RWPE2 (cell line): ENCODE measurements around the gene H2AZ2.

Experiments used
- ATAC-seq: fragments of 200-7000 bp; cut with Tn5 transposase; 3 replicates; pipeline ENCODE4 v1.9.1; 2021; ENCODE audit warnings: low read depth
- DNase-seq: peaks from one replicate; pipeline ENCODE4 v3.0.0-alpha.2; 2020; ENCODE audit warnings: low spot score
- H3K27ac ChIP-seq: fragments of 450-650 bp; 2 replicates; pipeline ENCODE4 v1.5.1; 2017; ENCODE audit warnings: mild to moderate bottlenecking; ENCODE audit not compliant: poor library complexity, severe bottlenecking
- H3K27me3 ChIP-seq: fragments of 250-450 bp; sonication (Bioruptor Pico); 2 replicates; pipeline ENCODE4 v1.5.1; 2021; ENCODE audit warnings: mild to moderate bottlenecking, moderate library complexity; ENCODE audit not compliant: insufficient read depth, poor library complexity, severe bottlenecking
- H3K36me3 ChIP-seq: fragments of 250-450 bp; sonication (Bioruptor Pico); 2 replicates; pipeline ENCODE4 v1.5.1; 2020; ENCODE audit warnings: low read depth, mild to moderate bottlenecking, moderate library complexity
- H3K4me1 ChIP-seq: fragments of 250-450 bp; sonication (Bioruptor Pico); 2 replicates; pipeline ENCODE4 v1.5.1; 2021; ENCODE audit warnings: mild to moderate bottlenecking, moderate library complexity; ENCODE audit not compliant: insufficient read depth, poor library complexity, severe bottlenecking
- H3K4me3 ChIP-seq: fragments of 250-450 bp; sonication (Bioruptor Pico); 2 replicates; pipeline ENCODE4 v1.5.1; 2021; ENCODE audit warnings: mild to moderate bottlenecking, moderate library complexity; ENCODE audit not compliant: severe bottlenecking
- H3K9me3 ChIP-seq: fragments of 250-450 bp; sonication (Bioruptor Pico); 2 replicates; pipeline ENCODE4 v1.5.1; 2021; ENCODE audit warnings: mild to moderate bottlenecking, moderate library complexity; ENCODE audit not compliant: severe bottlenecking
- TF ChIP-seq, protein P1 (sequence below): fragments of 450-650 bp; IDR thresholded peaks from one replicate; pipeline ENCODE4 v1.5.1; 2017; ENCODE audit warnings: mild to moderate bottlenecking, moderate library complexity; ENCODE audit not compliant: poor library complexity, severe bottlenecking

Gene H2AZ2

GRCh38 chr7:44885394-44886317 is 37.8 kb upstream of the H2AZ2 start, which contains the start of gene PURB:
Gene PURB, minus strand, starts transcription at chr7:44885530. Its CDS starts 182 bp downstream, at chr7:44885348.
- H3K27ac ChIP-seq, result peak within 1 kb of the TSS; percentile 94
- no peaks in the 10 kb centered on the region for H3K27me3 ChIP-seq
- H3K4me1 ChIP-seq, result peaks cover 29% of the 10 kb centered on the region
- ATAC-seq, result peak; percentile 77
- no peaks in the 10 kb centered on the region for H3K9me3 ChIP-seq
- TF ChIP-seq, protein P1, sequence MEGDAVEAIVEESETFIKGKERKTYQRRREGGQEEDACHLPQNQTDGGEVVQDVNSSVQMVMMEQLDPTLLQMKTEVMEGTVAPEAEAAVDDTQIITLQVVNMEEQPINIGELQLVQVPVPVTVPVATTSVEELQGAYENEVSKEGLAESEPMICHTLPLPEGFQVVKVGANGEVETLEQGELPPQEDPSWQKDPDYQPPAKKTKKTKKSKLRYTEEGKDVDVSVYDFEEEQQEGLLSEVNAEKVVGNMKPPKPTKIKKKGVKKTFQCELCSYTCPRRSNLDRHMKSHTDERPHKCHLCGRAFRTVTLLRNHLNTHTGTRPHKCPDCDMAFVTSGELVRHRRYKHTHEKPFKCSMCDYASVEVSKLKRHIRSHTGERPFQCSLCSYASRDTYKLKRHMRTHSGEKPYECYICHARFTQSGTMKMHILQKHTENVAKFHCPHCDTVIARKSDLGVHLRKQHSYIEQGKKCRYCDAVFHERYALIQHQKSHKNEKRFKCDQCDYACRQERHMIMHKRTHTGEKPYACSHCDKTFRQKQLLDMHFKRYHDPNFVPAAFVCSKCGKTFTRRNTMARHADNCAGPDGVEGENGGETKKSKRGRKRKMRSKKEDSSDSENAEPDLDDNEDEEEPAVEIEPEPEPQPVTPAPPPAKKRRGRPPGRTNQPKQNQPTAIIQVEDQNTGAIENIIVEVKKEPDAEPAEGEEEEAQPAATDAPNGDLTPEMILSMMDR, result no peak
- peak within 1 kb of the TSS; percentile 70 for H3K4me3 ChIP-seq
- H3K36me3 ChIP-seq, result peaks cover 36% of the 10 kb centered on the region
- DNase-seq, result peak; percentile 94

DNA sequence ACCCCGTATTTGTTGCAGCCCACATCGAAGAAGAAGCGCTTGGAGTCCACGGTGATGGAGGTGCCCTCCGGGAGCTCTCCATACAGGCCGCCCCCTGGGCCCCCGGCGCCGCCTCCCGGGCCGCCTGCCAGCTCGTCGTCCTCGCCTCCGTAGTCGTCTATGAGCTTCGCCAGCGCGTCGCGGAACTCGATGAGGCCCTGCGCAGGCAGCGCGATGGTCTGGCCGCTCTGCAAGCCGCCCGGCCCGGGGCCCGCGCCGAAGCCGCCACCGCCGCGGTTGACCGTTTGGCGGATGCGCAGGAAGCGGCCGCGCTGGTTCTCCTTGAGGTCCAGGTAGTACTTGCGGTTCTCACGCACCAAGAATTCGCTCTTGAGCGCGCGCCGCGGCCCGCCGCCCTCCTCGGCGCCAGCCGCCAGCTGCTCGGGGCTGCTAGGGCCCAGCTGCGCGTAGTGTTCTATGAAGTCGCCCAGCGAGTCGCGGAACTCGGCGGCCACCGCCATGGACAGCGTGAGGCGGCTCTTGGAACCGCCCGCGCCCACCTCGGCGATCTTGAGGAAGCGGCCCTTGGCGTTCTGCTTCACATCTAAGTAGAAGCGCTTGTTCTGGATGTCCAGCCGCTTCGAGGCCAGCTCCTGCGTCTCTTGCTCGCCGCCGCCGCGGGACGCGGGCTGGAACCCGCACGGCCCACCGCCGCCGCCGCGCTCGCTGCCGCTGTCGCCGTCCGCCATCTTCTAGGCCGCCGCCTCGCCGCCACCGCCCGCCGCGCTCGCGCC is 36.9 kb upstream of the H2AZ2 start:
- Histone ChIP-seq H3K9me3 (no peaks in the 10 kb centered on the region), H3K27me3 (no peaks in the 10 kb centered on the region), H3K4me1 (peaks cover 38% of the 10 kb centered on the region), H3K4me3 (peak overlapping the region; percentile 70), H3K27ac (peak overlapping the region; percentile 94), H3K36me3 (peaks cover 44% of the 10 kb centered on the region)
- ATAC-seq (peak; percentile 13; the same call in 2 of the 3 replicates), DNase-seq (no peak)
- TF ChIP-seq, protein P1, result no peak

- Histone ChIP-seq H3K27ac (peak overlapping the region; percentile 94), H3K4me1 (peaks cover 39% of the 10 kb centered on the region), H3K27me3 (no peaks in the 10 kb centered on the region), H3K36me3 (peaks cover 49% of the 10 kb centered on the region), H3K9me3 (no peaks in the 10 kb centered on the region), H3K4me3 (peak overlapping the region; percentile 70)
- TF ChIP-seq, protein P1, result no peak
- DNase-seq (no peak), ATAC-seq (no peak)
Measured at GRCh38 chr7:44883961-44884620, 36.2 kb upstream of the H2AZ2 start.

DNA sequence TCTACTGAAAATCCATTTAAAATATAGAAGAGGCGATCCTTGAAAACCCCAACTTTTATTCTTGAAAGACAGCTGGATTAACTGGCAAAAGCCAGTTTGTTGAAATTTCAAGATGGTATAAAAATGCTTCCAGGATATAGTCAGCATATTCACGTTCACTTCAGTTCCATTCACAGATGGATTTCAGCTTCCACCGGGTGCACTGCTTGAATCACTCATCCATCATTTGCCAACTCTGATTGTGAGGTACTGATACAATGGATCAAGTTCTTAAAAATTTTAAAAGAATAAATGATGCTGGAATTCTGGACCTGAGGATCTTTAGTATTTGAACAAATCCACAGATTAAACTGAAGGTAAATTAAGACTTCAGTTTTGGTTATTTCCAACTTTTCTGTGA is 35.0 kb upstream of the H2AZ2 start:
- Histone ChIP-seq H3K4me3 (peak overlapping the region; percentile 70), H3K27ac (peak overlapping the region; percentile 94), H3K36me3 (peaks cover 54% of the 10 kb centered on the region), H3K4me1 (peaks cover 39% of the 10 kb centered on the region), H3K9me3 (no peaks in the 10 kb centered on the region), H3K27me3 (no peaks in the 10 kb centered on the region)
- no peak for ATAC-seq
- DNase-seq, result no peak
- TF ChIP-seq, protein P1, result no peak
